ENCODE measurements around the gene SYTL3. TPM values are rescaled to one million over a fixed set of nuclear protein-coding genes. Genes with fewer than 3 reads are reported as not detected.
A peak's percentile ranks its signal among the peaks of the same experiment; 100 is the strongest.

Gene SYTL3
- total RNA-seq, 3 donors from 2014 or later (not counting 1 experiment from before 2014, with no cell fraction given), result 84.1 to 143 (median 89.0) TPM

DNA sequence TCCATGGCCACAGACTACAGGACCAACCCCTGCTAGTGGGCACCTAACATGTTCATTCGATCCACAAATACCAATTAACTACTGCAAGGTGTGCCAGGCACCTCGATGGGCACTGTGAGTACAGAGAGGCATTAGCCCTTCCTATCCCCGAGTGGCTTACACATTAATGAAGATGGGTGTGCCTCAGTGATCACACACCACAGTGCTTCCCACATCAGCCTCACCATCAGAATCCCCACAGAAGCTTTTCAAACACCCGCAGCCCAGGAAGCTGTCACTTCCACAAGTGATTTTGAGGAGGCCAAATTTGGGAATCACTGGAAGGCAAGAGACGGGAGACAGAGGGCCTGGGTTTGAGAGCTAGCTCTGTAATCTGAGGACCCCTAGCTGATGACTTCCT, 145.7 kb downstream of the SYTL3 start:
- Mint-ChIP-seq H3K9me3 (no peaks in the 10 kb centered on the region), H3K4me1 (peaks cover 59 to 66% of the 10 kb centered on the region in 2 donors), H3K4me3 (peak overlapping the region; percentile 61), H3K27ac (peak overlapping the region; percentile 73 to 79), H3K36me3 (no peaks in the 10 kb centered on the region), H3K27me3 (ENCODE audit: low read depth in 2 of 2) (no peaks in the 10 kb centered on the region)
- H3K4me1 ChIP-seq (ENCODE audit: control insufficient read depth, insufficient read depth, low read length), result peaks cover 44% of the 10 kb centered on the region
- no peaks in the 10 kb centered on the region for H3K27me3 ChIP-seq (ENCODE audit: control insufficient read depth, insufficient read depth, low read length)
- ATAC-seq (peak in 1 of 3 donors; percentile 34), DNase-seq (no peak)
- H3K36me3 ChIP-seq (ENCODE audit: control insufficient read depth, insufficient read depth, low read length), result peaks cover 3% of the 10 kb centered on the region
- TF ChIP-seq, protein P1, sequence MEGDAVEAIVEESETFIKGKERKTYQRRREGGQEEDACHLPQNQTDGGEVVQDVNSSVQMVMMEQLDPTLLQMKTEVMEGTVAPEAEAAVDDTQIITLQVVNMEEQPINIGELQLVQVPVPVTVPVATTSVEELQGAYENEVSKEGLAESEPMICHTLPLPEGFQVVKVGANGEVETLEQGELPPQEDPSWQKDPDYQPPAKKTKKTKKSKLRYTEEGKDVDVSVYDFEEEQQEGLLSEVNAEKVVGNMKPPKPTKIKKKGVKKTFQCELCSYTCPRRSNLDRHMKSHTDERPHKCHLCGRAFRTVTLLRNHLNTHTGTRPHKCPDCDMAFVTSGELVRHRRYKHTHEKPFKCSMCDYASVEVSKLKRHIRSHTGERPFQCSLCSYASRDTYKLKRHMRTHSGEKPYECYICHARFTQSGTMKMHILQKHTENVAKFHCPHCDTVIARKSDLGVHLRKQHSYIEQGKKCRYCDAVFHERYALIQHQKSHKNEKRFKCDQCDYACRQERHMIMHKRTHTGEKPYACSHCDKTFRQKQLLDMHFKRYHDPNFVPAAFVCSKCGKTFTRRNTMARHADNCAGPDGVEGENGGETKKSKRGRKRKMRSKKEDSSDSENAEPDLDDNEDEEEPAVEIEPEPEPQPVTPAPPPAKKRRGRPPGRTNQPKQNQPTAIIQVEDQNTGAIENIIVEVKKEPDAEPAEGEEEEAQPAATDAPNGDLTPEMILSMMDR (IDR thresholded peaks at IDR 0.05), result no peak
- WGBS (ENCODE audit: insufficient coverage), result 52% methylated on average over 5 of the region's 5 CpGs
- H3K9me3 ChIP-seq (ENCODE audit: control insufficient read depth, insufficient read depth, low read length), result no peaks in the 10 kb centered on the region
- no peak overlapping the region for H3K4me3 ChIP-seq (ENCODE audit: low read length)
- no peak overlapping the region for H3K27ac ChIP-seq (ENCODE audit: low read length)
- intact Hi-C loops (cut with micrococcal nuclease), result no loop called here

DNA sequence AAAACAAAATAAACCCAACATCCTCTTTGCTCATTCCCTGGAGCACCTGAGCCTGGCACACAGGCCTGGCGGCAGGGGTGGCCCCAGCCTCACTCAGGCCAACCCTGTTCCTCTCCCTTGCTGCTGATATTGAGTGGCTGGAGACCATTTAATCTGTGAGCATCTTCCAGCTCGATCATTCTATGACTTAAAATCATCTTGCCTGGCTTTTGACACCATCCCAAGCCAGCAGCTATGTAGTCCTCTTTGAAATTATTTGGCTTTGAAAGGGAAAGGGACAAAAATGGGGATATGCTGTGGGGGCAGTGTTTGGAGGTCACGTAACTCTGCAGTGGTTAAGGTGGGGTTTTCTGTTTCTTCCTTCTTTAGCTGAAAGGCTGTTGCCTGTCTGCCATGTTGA, 146.5 kb downstream of the SYTL3 start:
- intact Hi-C loops (cut with micrococcal nuclease), result loop anchor here (2.0 kb wide), 1 partner anchor 20 kb away; no protein-coding TSS in a partner anchor
- H3K27me3 ChIP-seq (ENCODE audit: control insufficient read depth, insufficient read depth, low read length), result no peaks in the 10 kb centered on the region
- Mint-ChIP-seq H3K4me3 (peak overlapping the region; percentile 58), H3K27ac (peak overlapping the region; percentile 69 to 79), H3K9me3 (no peaks in the 10 kb centered on the region), H3K27me3 (ENCODE audit: low read depth in 2 of 2) (no peaks in the 10 kb centered on the region), H3K36me3 (no peaks in the 10 kb centered on the region), H3K4me1 (peaks cover 59 to 63% of the 10 kb centered on the region in 2 donors)
- no peak overlapping the region for H3K27ac ChIP-seq (ENCODE audit: low read length)
- TF ChIP-seq, protein P1 (IDR thresholded peaks at IDR 0.05), result no peak
- ATAC-seq, result peak in 2 of 3 donors; percentile 3 to 4
- H3K4me3 ChIP-seq (ENCODE audit: low read length), result no peak overlapping the region
- DNase-seq, result no peak
- peaks cover 43% of the 10 kb centered on the region for H3K4me1 ChIP-seq (ENCODE audit: control insufficient read depth, insufficient read depth, low read length)
- H3K36me3 ChIP-seq (ENCODE audit: control insufficient read depth, insufficient read depth, low read length), result peaks cover 3% of the 10 kb centered on the region
- no peaks in the 10 kb centered on the region for H3K9me3 ChIP-seq (ENCODE audit: control insufficient read depth, insufficient read depth, low read length)
- WGBS (ENCODE audit: insufficient coverage), result 76% methylated on average over 3 of the region's 3 CpGs

DNA sequence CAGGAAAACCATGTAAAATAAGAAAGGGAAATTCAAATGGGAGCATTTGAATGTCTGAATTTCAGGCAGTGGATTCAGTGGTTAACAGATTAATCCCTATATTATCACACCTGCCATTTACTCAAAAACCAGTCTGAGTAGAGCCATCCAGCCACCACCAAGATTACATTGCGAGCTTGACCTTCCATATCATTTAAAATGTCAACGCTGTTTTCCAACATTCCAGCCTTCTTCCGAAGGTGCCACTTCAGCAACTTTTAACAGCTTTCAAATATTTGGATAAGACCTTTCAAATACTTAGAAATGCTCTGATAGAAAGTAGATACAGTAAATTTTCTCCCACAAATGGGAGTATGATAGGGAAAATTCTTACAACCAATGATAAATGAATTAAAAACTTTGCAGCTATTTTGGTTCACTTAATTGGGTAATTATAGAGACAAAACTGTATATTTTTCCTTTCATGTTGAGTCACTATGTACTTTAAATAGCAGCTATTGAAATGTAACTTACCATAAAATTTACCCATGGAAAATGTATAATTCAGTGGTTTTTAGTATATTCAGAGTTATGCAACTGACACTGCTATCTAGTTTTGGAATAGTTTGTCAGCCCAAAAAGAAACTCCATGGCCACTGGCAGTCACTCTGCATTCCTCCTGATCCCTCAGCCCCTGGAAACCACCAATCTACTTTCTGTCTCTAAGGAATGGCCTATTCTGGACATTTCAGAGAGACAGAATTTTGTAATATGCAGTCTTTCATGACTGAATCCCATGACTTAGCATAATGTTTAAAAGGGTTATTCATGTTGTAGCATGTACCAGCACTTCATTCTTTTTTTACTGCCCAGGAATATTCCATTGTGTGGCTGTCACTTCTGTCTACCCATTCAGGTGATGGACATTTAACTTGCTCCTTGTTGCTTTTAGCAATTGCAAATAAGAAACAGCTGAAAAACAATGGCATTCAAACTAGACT, 147.8 kb downstream of the SYTL3 start:
- no peaks in the 10 kb centered on the region for H3K36me3 Mint-ChIP-seq
- WGBS (ENCODE audit: insufficient coverage), result 85% methylated on average over 2 of the region's 3 CpGs

More for the DNA sequence above, 147.8 kb downstream of the SYTL3 start:
- Mint-ChIP-seq H3K4me1 (peaks cover 65 to 69% of the 10 kb centered on the region in 2 donors), H3K27me3 (ENCODE audit: low read depth in 2 of 2) (no peaks in the 10 kb centered on the region), H3K27ac (peak overlapping the region; percentile 24 to 69), H3K9me3 (no peaks in the 10 kb centered on the region), H3K4me3 (peak overlapping the region; percentile 40)
- intact Hi-C loops (cut with micrococcal nuclease), result loop anchor here (2.0 kb wide), 2 partner anchors 19 to 107 kb away; no protein-coding TSS in a partner anchor
- H3K27ac ChIP-seq (ENCODE audit: low read length), result no peak overlapping the region
- TF ChIP-seq, protein P1 (IDR thresholded peaks at IDR 0.05), result no peak
- no peaks in the 10 kb centered on the region for H3K9me3 ChIP-seq (ENCODE audit: control insufficient read depth, insufficient read depth, low read length)
- DNase-seq (no peak), ATAC-seq (no peak)
- peaks cover 3% of the 10 kb centered on the region for H3K36me3 ChIP-seq (ENCODE audit: control insufficient read depth, insufficient read depth, low read length)
- peaks cover 52% of the 10 kb centered on the region for H3K4me1 ChIP-seq (ENCODE audit: control insufficient read depth, insufficient read depth, low read length)
- H3K27me3 ChIP-seq (ENCODE audit: control insufficient read depth, insufficient read depth, low read length), result no peaks in the 10 kb centered on the region
- no peak overlapping the region for H3K4me3 ChIP-seq (ENCODE audit: low read length)
